Activated T-helper 17 cell treated with anti-CD3 and anti-CD28 coated beads, Interleukin-2, amount 50 U/mL, for 72 hours (primary cell): ENCODE results near the gene DET1. TPM values are rescaled to one million over a fixed set of nuclear protein-coding genes. Genes with fewer than 3 reads are reported as not detected.
"Not testable (repeated sequence)": the region's sequence is repeated elsewhere in the genome, so short reads cannot be mapped to it uniquely, and the experiment has no call there.

Experiments used
- ATAC-seq: fragments of 150-1000 bp; cut with Tn5 transposase; replicated peaks from 2 replicates; pipeline ENCODE4 v1.10.0; 2021; ENCODE audit warnings: mild to moderate bottlenecking, moderate library complexity
- H3K27ac Mint-ChIP-seq: one replicate; pipeline ENCODE4 v1.8.0; 2022; ENCODE audit warnings: mixed read lengths
- H3K27me3 Mint-ChIP-seq: one replicate; pipeline ENCODE4 v1.8.0; 2022; ENCODE audit warnings: mixed read lengths
- H3K36me3 Mint-ChIP-seq: one replicate; pipeline ENCODE4 v1.8.0; 2022; ENCODE audit warnings: low read depth, mild to moderate bottlenecking, mixed read lengths
- H3K4me1 Mint-ChIP-seq: one replicate; pipeline ENCODE4 v1.8.0; 2022; ENCODE audit warnings: mixed read lengths
- H3K4me3 Mint-ChIP-seq: one replicate; pipeline ENCODE4 v1.8.0; 2022; ENCODE audit warnings: mild to moderate bottlenecking, mixed read lengths
- H3K9me3 Mint-ChIP-seq: one replicate; pipeline ENCODE4 v1.8.0; 2022; ENCODE audit warnings: mixed read lengths
- total RNA-seq, 2 donors: library from RNA; stranded (reverse); gene quantifications; one replicate each; pipeline ENCODE4 v1.2.3, GENCODE V29; 2022

Gene DET1
- total RNA-seq, 2 donors from 2014 or later: 2.3 to 4.2 TPM

DNA sequence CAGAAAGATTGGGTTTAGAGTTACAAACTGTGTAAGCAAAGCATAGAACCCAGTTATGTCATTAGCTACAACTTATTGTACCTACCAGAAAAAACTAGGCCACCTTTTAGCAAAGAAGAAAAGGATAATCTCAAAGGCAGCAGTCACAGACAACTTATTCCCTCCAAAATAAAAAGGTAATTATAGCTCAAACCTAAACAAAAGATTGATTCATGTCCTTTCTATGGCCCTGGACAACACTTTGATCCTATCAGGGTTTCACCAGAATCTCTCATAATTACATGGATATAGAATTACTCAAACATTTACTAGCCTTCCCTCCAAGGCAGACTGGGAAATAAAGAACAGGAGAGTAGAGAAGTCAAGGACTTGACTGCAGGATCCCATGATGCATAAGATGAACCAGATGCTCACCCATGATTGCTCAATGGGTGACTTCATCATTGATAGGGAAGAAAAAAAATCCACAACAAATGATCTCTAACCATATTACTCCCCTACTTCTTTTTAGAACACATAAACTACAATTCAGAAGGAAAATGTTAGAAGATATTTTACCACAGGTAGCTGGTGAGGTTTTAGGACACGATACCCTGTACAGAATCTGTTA is 17.4 kb downstream of the DET1 start:
- ATAC-seq: no peak
- H3K27ac Mint-ChIP-seq: no peak overlapping the region
- no peaks in the 10 kb centered on the region for H3K9me3 Mint-ChIP-seq
- H3K4me3 Mint-ChIP-seq: no peak overlapping the region
- peaks cover 70% of the 10 kb centered on the region for H3K36me3 Mint-ChIP-seq
- no peaks in the 10 kb centered on the region for H3K4me1 Mint-ChIP-seq
- no peaks in the 10 kb centered on the region for H3K27me3 Mint-ChIP-seq

DNA sequence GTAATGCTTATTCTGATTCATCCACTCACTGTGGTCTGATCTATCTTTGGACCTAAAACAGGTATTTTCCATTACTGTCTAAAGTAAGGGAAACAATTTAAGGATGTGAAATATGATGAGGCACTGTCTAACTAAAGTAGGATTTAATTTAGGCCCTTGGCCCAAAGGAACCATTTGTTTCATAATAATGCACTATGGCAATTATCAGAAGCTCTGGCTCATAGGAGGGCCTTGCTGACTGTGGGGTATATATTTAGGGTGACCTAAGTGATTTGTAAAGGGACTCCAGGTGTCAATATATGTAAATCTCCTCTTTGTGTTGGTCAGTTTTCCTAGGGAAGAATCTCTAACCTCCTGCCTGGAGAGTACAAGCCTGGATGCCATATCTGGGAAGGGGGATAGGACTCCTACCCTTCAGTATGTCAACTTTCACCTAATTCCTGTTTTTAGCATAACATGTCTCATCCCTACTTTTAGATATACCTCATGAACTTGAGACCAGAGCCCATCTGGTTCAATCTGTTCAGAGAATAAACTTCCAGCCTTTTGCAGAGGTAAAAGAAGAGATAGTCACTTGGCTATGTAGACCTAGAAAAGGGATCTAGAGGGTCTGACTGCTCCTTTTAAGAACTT is 20.1 kb downstream of the DET1 start:
- Mint-ChIP-seq H3K27me3 (no peaks in the 10 kb centered on the region), H3K4me3 (no peak overlapping the region), H3K27ac (no peak overlapping the region), H3K36me3 (peaks cover 76% of the 10 kb centered on the region), H3K4me1 (no peaks in the 10 kb centered on the region), H3K9me3 (no peaks in the 10 kb centered on the region)
- ATAC-seq: no peak

DNA sequence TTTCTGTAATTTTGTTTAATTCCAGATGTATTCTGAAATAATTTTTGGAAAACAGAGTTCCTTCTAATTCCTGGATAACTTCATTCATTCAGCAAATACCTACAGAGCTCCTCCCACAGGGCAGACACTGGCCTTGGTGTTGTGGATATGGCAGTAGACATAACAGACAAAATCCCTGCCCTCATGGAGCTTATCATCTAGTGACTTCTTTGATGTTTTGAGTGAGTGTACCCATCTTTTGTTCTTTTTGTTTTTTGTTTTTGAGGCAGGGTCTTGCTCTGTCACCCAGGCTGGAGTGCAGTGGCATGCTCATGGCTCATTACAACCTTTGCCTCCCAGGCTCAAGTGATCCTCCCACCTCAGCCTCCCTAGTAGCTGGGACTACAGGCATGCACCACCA is 21.1 kb downstream of the DET1 start:
- Mint-ChIP-seq H3K4me3 (no peak overlapping the region), H3K4me1 (no peaks in the 10 kb centered on the region), H3K27me3 (no peaks in the 10 kb centered on the region), H3K9me3 (no peaks in the 10 kb centered on the region), H3K27ac (no peak overlapping the region), H3K36me3 (peaks cover 67% of the 10 kb centered on the region)
- no peak for ATAC-seq

DNA sequence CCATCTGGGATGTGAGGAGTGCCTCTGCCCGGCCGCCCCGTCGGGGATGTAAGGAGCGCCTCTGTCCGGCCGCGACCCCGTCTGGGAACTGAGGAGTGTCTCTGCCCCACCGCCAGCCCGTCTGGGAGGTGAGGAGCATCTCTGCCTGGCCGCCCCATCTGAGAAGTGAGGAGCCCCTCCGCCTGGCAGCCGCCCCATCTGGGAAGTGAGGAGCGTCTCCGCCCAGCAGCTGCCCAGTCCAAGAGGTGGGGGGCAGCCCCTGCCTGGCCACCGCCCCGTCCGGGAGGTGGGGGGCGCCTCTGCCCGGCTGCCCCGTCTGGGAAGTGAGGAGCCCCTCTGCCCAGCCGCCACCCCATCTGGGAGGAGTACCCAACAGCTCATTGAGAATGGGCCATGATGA is 22.4 kb downstream of the DET1 start:
- H3K9me3 Mint-ChIP-seq, H3K4me1 Mint-ChIP-seq, H3K27ac Mint-ChIP-seq, ATAC-seq, H3K4me3 Mint-ChIP-seq, H3K27me3 Mint-ChIP-seq: not testable (repeated sequence)
- H3K36me3 Mint-ChIP-seq: peaks cover 54% of the 10 kb centered on the region

DNA sequence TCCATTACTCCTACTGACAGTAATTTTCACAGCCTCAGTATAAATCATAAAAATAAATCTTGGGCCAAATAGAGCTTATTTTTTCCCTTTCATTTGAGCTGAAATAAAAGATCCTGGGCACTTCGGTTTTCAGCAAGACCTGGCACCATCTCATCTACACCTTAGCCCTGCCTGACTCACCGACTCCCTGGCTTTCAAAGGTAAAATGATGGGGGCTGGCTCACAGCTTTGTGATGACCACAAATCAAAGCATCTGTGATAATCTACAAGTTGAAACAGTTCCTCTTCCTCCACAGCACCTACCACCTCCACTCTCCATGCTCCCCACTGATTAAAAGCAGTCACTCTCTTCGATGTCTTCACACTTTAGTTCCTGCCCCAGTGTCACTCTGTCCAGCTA is 27.6 kb downstream of the DET1 start:
- Mint-ChIP-seq H3K27ac (no peak overlapping the region), H3K9me3 (no peaks in the 10 kb centered on the region), H3K4me3 (no peak overlapping the region), H3K4me1 (no peaks in the 10 kb centered on the region), H3K36me3 (peaks cover 25% of the 10 kb centered on the region), H3K27me3 (no peaks in the 10 kb centered on the region)
- ATAC-seq: no peak

DNA sequence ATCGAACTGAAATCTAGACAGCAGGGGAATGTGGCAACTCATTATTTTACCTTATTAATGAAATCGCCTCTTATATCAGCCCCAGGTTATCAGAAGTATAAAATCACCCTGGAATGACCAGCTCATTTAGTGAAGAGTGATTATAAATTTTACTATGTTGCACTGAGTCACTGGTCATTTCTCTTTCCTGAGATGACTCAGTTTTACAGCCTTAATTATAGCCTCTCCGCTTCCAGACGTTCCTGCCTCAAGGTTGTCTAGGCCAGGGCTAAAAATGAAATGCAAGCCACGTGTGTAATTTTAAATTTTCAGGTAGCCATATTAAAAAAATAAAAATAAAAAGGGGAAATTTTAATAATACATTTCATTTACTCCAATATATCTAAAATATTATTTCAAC is 33.3 kb downstream of the DET1 start:
- ATAC-seq: no peak
- Mint-ChIP-seq H3K36me3 (peaks cover 57% of the 10 kb centered on the region), H3K4me1 (peaks cover 5% of the 10 kb centered on the region), H3K9me3 (no peaks in the 10 kb centered on the region), H3K4me3 (no peak overlapping the region), H3K27me3 (no peaks in the 10 kb centered on the region), H3K27ac (no peak overlapping the region)

DNA sequence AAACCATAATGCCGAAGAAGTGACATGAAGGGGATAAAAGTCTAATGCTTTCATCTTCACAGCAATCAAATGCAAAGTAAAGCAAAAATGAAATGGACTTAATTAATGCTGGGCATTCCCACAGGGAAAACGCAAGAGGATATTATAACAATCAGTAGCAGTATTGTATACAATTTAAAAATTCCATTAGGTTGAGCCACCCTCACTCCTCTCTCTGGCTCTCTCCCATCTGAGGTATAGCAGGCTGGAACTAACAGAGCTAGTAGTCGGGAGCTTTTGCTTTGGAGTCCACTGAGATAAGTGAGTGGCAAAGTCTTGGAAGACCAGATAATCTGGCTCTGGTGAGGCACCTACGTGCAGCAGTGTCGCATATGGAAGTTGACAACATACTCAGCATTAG is 33.9 kb downstream of the DET1 start:
- ATAC-seq: no peak
- Mint-ChIP-seq H3K4me1 (peaks cover 5% of the 10 kb centered on the region), H3K27ac (no peak overlapping the region), H3K4me3 (no peak overlapping the region), H3K9me3 (no peaks in the 10 kb centered on the region), H3K36me3 (peaks cover 59% of the 10 kb centered on the region), H3K27me3 (no peaks in the 10 kb centered on the region)

DNA sequence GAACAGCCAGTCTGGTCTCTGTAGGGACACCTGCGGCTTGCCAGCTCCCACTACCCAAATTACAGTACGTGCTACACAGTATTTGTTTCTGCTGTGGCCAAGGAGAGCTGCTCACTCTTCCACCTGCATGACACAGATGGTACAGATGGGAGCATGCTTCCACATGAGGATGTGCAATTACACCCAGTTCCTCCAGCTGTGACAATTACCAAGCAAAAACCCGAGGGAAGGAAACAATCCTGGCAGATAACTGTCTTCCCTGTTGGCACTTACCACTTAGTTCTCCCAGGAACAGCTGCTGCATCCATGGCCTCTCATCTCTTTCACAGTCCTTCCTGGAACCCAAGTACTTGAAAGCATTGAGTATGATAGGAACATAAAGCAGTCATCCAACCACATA is 34.4 kb downstream of the DET1 start:
- H3K27ac Mint-ChIP-seq: no peak overlapping the region
- no peaks in the 10 kb centered on the region for H3K27me3 Mint-ChIP-seq
- ATAC-seq: no peak
- no peaks in the 10 kb centered on the region for H3K9me3 Mint-ChIP-seq
- no peak overlapping the region for H3K4me3 Mint-ChIP-seq
- H3K36me3 Mint-ChIP-seq: peaks cover 59% of the 10 kb centered on the region
- H3K4me1 Mint-ChIP-seq: peaks cover 5% of the 10 kb centered on the region

DNA sequence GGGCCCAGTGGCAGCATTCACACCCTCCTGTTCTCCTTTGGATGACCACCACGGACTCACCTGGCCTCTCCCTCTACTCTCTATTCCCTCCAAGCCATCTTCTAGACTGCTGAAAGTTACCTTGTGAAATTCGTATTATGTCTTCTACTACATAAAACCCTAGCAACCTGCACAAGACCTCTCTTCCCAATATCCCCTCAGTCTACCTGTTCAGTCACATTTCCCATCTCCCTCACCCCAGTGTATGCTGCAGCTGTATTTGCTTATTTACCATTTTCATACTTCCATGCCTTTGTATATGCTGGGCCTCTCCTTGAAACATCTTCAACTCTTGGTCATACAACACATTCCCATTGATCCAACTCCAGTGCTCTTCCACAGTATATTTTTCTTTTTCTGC is 35.3 kb downstream of the DET1 start:
- H3K36me3 Mint-ChIP-seq: peaks cover 52% of the 10 kb centered on the region
- no peaks in the 10 kb centered on the region for H3K9me3 Mint-ChIP-seq
- no peak overlapping the region for H3K4me3 Mint-ChIP-seq
- peaks cover 5% of the 10 kb centered on the region for H3K4me1 Mint-ChIP-seq
- ATAC-seq: no peak
- H3K27me3 Mint-ChIP-seq: no peaks in the 10 kb centered on the region
- H3K27ac Mint-ChIP-seq: no peak overlapping the region

DNA sequence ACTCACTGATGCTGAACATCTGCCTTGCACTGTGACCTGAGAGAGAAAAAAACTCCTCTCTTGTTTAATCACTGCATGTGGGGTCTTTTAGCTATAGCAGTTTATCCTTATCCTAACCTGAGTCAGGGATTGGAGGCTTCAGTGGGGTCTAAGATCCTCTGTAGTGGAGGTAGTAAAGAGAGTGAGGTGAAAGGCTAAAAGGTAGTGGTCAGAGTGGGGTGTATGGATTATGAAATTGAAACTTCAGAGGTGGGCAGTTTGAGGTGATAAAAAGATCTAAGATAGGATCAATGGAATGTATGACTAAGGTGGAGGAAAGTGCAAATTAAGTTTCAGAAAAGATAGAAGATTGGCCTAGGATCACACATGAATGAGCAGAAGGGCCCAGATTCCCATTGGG is 36.5 kb downstream of the DET1 start:
- Mint-ChIP-seq H3K27me3 (no peaks in the 10 kb centered on the region), H3K27ac (no peak overlapping the region), H3K9me3 (no peaks in the 10 kb centered on the region), H3K4me3 (no peak overlapping the region), H3K36me3 (peaks cover 51% of the 10 kb centered on the region), H3K4me1 (peaks cover 5% of the 10 kb centered on the region)
- peak; percentile 32 for ATAC-seq

DNA sequence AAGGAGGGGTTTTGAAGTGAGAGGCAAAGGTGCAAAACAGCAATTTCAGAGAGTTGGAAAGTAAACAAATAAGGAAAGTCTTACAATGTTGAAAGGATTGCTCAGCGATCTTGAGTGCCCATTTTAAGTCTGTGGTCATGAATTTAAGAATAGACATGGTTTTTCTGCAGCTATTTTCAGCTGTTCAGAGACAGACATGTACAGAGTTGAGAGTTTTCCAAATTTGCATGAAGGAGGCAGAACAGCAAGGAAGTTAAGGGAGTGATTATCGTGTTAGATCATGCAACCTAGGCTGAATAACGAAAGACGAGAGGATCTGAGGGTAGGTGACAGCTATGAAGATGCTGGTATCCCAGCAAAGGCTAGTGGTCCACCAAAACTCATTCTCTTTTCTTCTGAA is 37.2 kb downstream of the DET1 start:
- no peaks in the 10 kb centered on the region for H3K9me3 Mint-ChIP-seq
- no peaks in the 10 kb centered on the region for H3K27me3 Mint-ChIP-seq
- H3K4me1 Mint-ChIP-seq: peaks cover 5% of the 10 kb centered on the region
- H3K4me3 Mint-ChIP-seq: no peak overlapping the region
- H3K36me3 Mint-ChIP-seq: peaks cover 57% of the 10 kb centered on the region
- ATAC-seq: no peak
- H3K27ac Mint-ChIP-seq: no peak overlapping the region

DNA sequence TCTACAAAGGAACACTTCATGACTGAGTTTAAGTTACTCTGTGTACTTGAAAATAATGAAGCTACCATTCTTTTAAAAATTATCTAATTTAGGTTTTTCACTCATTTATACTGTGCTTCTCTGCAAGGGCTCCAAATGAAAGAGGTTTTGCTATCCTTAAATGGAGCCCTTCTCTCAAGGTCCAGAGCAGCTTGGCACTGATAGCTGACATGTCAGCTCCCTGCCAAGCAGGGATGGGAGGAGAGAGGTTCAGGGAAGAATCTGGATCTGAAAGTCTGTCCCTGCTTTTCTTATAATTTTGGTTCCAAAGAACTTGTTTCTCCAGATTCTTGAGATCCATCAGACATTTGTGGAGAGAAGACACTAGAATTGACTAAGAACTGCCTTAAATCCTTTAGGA is 39.9 kb downstream of the DET1 start:
- Mint-ChIP-seq H3K36me3 (peaks cover 54% of the 10 kb centered on the region), H3K27ac (no peak overlapping the region), H3K9me3 (no peaks in the 10 kb centered on the region), H3K27me3 (no peaks in the 10 kb centered on the region), H3K4me1 (peaks cover 5% of the 10 kb centered on the region), H3K4me3 (no peak overlapping the region)
- ATAC-seq: no peak

DNA sequence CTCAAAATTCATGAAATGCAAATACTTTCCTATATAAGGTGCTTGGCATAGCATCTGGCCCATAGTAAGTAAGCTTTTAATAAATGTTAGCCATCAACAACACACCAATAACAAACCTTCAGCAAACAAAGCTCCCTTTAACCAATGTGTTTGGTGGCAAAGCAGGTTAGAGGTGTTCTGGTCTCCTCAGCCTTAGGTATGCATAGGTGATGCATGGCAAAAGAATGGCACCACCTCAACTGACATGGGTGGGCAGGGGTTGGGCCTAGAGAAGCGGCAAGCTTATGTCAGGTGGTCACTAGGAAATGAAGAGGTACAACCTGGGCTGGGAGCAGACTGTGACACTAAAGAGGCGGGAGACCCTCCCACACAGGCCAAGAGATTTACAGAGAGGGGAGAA is 40.8 kb downstream of the DET1 start:
- ATAC-seq: no peak
- H3K4me3 Mint-ChIP-seq: no peak overlapping the region
- H3K4me1 Mint-ChIP-seq: peaks cover 5% of the 10 kb centered on the region
- H3K27me3 Mint-ChIP-seq: no peaks in the 10 kb centered on the region
- no peaks in the 10 kb centered on the region for H3K9me3 Mint-ChIP-seq
- H3K36me3 Mint-ChIP-seq: peaks cover 46% of the 10 kb centered on the region
- no peak overlapping the region for H3K27ac Mint-ChIP-seq

DNA sequence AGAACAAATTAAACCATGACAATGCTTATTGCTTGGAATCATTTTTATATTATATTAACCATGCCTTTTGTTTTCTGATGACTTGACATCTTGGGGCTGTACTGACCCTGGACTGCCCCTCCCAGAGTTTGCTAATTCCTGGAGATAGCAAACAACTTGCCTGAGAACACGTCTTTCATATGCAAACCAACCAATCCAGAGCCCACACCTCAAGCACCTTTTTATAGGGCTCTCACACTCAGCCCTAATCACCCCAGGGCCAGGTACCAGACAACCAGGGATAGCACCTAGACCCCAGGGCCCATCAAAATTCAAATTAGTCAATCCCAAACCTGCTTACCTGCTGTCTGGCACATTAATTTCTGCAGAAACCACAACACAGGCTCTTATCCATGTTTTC is 42.0 kb downstream of the DET1 start:
- no peak for ATAC-seq
- H3K4me3 Mint-ChIP-seq: no peak overlapping the region
- no peaks in the 10 kb centered on the region for H3K4me1 Mint-ChIP-seq
- no peaks in the 10 kb centered on the region for H3K27me3 Mint-ChIP-seq
- no peak overlapping the region for H3K27ac Mint-ChIP-seq
- H3K9me3 Mint-ChIP-seq: no peaks in the 10 kb centered on the region
- H3K36me3 Mint-ChIP-seq: peaks cover 36% of the 10 kb centered on the region

DNA sequence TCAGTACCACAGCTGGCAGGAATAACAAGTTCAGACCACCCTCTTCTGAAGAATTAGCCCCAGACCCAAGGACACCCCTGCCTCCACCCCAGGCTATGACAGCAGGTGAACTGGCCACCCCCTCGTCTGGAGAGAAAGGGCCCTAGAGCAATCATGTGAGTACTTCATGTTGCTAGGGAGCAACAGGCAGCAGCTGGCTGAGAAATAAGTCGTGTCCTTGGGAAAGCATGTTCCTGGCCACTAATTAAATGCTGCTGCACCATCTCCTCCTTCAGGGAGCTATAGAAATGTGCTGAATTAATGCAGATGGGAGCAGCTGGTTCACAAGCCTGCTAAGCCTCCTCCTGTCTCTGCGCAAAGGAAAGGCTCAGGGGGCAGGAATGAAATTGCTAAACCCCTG is 47.5 kb downstream of the DET1 start:
- no peaks in the 10 kb centered on the region for H3K27me3 Mint-ChIP-seq
- no peak for ATAC-seq
- peaks cover 11% of the 10 kb centered on the region for H3K36me3 Mint-ChIP-seq
- no peaks in the 10 kb centered on the region for H3K4me1 Mint-ChIP-seq
- no peaks in the 10 kb centered on the region for H3K9me3 Mint-ChIP-seq
- H3K27ac Mint-ChIP-seq: no peak overlapping the region
- no peak overlapping the region for H3K4me3 Mint-ChIP-seq
